SIG-M5 (cell line): Measurements from ENCODE around the gene ABCG2.

ENCODE experiments used
- DNase-seq: peaks from one replicate; lab custom pipeline; 2025; lab: John Stamatoyannopoulos, UW

The ABCG2 gene

GRCh38 chr4:88158489-88159228 is at the start of gene ABCG2:
Gene ABCG2, minus strand, starts transcription at chr4:88158639. Its CDS starts 18,644 bp downstream, at chr4:88139995.
- no peak for DNase-seq

GRCh38 chr4:88208156-88208555 is 49.7 kb upstream of the ABCG2 start:
- no peak for DNase-seq

- DNase-seq: no peak
Measured at GRCh38 chr4:88207171-88207570, 48.7 kb upstream of the ABCG2 start.

GRCh38 chr4:88204882-88205281 is 46.4 kb upstream of the ABCG2 start:
- DNase-seq: no peak

GRCh38 chr4:88202443-88202842 is 44.0 kb upstream of the ABCG2 start:
- DNase-seq: no peak

- DNase-seq: no peak
Measured at GRCh38 chr4:88200186-88200585, 41.7 kb upstream of the ABCG2 start.

- no peak for DNase-seq
Measured at GRCh38 chr4:88196523-88197185, 38.2 kb upstream of the ABCG2 start.

GRCh38 chr4:88196013-88196365 is 37.5 kb upstream of the ABCG2 start:
- no peak for DNase-seq

DNA sequence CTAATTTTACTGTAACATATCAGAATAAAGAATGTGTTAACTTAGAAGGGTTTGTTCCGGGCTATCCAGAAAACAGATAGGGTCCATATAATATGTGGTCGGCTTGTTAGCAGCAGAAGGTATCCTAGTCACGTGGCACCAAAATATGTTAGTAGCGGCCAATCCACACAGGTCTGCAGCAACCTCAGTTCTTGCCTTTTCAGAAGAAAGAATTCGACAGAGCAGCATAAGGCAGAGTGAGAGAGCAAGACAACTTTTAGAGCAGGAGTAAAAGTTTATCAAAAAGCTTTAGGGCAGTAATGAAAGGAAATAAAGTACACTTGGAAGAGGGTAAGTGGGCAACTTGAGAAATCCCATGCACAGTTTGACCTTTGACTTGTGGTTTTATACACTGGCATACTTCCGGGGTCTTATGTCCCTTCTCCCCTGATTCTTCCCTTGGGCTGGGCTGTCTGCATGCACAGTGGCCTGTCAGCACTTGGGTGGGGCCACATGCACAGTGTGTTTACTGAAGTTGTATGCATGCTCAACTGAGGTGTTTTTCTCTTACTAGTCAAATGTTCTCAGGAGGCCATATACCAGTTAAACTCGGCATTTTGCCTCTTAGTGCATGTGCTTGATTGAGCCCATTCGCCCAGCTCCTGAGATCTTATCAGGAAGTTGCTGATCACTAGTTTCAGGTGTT is 37.0 kb upstream of the ABCG2 start:
- DNase-seq: no peak

- no peak for DNase-seq
Measured at GRCh38 chr4:88191404-88191803, 33.0 kb upstream of the ABCG2 start.

- no peak for DNase-seq
Measured at GRCh38 chr4:88189881-88190585, 31.6 kb upstream of the ABCG2 start.

- no peak for DNase-seq
Measured at GRCh38 chr4:88189418-88189738, 30.9 kb upstream of the ABCG2 start.

DNA sequence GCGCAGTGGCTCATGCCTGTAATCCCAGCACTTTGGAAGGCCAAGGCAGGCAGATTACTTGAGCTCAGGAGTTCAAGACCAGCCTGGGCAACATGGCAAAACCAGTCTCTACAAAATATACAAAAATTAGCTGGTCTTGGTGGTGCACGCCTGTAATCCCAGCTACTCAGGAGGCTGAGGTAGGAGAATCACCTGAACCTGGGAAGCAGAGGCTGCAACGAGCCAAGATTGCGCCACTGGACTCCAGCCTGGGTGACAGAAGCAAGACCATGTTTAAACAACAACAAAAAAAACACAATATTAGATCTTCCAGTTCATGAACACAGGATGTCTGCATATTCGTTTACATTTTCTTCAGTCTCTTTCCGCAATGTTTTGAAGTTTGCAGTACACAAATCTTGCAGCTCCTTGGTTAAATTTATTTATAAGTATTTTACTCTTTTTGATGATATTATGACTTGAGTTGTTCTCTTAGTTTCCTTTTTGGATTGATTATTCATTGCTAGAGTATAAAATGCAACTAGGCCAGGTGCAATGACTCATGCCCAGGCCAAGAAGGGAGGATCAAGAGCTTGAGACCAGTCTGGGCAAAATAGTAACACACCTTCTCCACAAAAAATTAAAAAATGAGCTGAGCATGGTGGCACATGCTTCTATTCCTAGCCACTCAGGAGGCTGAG is 30.4 kb upstream of the ABCG2 start:
- no peak for DNase-seq

GRCh38 chr4:88187766-88188165 is 29.3 kb upstream of the ABCG2 start:
- no peak for DNase-seq

DNA sequence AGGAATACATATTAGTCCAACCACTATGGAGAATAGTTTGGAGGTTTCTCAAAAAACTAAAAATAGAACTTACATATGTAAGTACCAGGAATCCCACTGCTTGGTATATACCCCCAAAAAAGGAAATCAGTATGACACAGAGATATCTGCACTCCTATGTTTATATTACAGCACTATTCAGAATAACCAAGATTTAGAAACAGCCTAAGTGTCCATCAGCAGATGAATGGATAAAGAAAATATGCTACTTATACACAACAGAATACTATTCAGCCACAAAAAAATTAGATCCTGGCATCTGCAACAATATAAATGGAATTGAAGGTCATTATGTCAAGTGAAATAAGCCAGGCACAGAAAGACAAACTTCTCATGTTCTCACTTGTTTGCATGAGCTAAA is 27.5 kb upstream of the ABCG2 start:
- no peak for DNase-seq

DNA sequence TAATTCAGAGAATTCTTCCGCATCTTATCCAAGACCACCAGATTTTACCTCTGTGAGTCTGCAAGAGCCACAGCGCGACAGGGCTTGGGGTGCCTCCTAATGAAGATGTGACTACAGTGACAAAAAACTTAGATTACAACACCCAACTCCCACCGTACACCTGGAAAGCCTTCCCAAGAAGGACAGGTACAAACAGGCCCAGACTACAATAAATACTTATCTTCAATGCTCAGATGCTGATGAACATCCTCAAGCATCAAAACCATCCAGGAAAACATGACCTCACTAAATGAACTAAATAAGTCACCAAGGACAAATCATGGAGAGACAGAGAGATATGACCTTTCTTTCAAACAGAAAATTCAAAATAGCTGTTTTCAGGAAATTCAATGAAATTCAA is 20.8 kb upstream of the ABCG2 start:
- no peak for DNase-seq

- no peak for DNase-seq
Measured at GRCh38 chr4:88178626-88179231, 20.3 kb upstream of the ABCG2 start.

- peak; percentile 21 for DNase-seq
Measured at GRCh38 chr4:88177983-88178625, 19.7 kb upstream of the ABCG2 start.

- DNase-seq: no peak
Measured at GRCh38 chr4:88172987-88173386, 14.5 kb upstream of the ABCG2 start.

DNA sequence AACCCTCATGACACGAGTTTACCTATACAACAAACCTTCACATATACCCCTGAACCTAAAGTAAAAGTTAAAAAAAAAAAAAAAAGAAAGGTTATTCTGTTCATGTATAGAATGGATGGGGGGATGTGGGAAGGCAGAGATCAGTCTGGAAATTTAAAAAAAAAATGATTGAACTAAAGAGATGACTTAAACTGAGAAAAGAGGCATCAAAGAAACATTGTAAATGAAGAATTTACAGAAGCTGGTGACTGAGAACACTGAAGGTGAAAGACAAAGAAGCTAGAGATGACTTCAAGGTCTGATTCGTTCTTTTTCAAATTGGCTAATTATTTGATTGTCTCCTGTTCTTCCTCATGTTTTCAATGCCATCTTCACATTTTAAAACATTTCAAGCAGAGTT is 12.8 kb upstream of the ABCG2 start:
- no peak for DNase-seq

- no peak for DNase-seq
Measured at GRCh38 chr4:88169298-88169697, 10.9 kb upstream of the ABCG2 start.
